ENCODE data around the gene TMEM39B.

TMEM39B gene

DNA sequence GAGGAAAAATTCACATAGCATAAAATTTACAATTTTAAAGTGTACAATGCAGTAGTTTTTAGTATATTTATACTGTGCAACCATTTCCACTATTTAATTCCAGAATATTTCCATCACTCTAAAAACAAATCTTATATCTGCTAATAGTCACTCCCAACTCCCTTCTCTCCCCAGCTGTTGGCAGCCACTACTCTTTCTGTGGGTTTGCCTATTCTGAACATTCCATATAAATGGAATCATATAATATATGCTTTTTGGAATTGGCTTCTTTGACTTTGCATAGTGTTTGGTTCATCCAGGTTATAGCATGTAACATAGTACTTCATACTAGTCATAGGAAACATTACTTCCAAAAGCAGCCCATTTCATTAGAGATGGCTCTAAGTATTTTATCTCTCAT, 25.0 kb upstream of the TMEM39B start:
- TF ChIP-seq, protein P1, sequence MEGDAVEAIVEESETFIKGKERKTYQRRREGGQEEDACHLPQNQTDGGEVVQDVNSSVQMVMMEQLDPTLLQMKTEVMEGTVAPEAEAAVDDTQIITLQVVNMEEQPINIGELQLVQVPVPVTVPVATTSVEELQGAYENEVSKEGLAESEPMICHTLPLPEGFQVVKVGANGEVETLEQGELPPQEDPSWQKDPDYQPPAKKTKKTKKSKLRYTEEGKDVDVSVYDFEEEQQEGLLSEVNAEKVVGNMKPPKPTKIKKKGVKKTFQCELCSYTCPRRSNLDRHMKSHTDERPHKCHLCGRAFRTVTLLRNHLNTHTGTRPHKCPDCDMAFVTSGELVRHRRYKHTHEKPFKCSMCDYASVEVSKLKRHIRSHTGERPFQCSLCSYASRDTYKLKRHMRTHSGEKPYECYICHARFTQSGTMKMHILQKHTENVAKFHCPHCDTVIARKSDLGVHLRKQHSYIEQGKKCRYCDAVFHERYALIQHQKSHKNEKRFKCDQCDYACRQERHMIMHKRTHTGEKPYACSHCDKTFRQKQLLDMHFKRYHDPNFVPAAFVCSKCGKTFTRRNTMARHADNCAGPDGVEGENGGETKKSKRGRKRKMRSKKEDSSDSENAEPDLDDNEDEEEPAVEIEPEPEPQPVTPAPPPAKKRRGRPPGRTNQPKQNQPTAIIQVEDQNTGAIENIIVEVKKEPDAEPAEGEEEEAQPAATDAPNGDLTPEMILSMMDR (IDR thresholded peaks at IDR 0.05; ENCODE audit: insufficient read depth, low read length, poor library complexity, severe bottlenecking), result no peak
- Histone ChIP-seq H3K27me3 (replicated peaks; ENCODE audit: control insufficient read depth, insufficient read depth, low read length) (no peaks in the 10 kb centered on the region), H3K4me3 (replicated peaks; ENCODE audit: low read depth, low read length) (no peak overlapping the region), H3K36me3 (ENCODE audit: control insufficient read depth, insufficient read depth, low read length) (peaks cover 20% of the 10 kb centered on the region)
- DNase-seq (ENCODE audit: extremely low read depth, insufficient read length), result no peak

DNA sequence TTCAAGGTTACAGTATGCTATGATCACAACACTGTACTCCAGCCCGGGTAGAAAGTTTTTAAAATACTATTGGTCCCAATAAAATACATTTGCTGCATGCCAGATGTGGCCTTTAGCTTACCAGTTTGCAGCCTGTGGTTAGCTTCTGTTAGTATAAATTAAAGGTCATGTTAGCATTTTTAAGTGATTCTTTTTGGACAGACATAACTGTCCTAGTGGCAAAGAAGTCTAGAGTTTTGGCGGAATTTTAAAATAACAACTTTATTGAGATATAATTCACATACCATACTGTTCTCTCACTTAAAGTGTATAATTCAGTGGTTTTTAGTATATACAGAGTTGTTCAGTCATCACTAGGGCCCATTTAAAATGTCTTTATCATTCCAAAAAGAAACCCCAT, 24.3 kb upstream of the TMEM39B start:
- TF ChIP-seq, protein P1 (IDR thresholded peaks at IDR 0.05; ENCODE audit: insufficient read depth, low read length, poor library complexity, severe bottlenecking), result no peak
- H3K4me3 ChIP-seq (replicated peaks; ENCODE audit: low read depth, low read length), result no peak overlapping the region
- no peak for DNase-seq (ENCODE audit: extremely low read depth, insufficient read length)
- peaks cover 20% of the 10 kb centered on the region for H3K36me3 ChIP-seq (ENCODE audit: control insufficient read depth, insufficient read depth, low read length)
- no peaks in the 10 kb centered on the region for H3K27me3 ChIP-seq (replicated peaks; ENCODE audit: control insufficient read depth, insufficient read depth, low read length)

DNA sequence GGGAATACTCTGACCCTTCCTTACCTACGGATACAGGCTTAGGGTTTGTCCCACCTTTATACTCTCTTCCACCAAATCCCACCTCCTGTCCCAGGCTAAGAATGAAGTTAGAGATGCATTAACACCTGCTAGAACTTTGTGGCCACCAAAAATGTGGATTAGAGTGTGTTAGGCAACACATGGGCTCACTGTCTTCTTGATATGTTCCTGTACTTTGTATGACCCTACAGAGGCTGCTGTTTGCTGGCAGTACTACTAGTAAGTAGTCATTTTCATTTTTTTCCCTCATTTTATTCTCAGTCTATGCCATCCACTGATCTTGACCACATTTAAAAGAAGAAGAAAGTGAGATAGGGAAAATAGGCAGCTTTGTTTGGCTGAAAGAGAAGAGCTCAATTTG, 21.0 kb upstream of the TMEM39B start:
- DNase-seq (ENCODE audit: extremely low read depth, insufficient read length), result no peak
- TF ChIP-seq, protein P1 (IDR thresholded peaks at IDR 0.05; ENCODE audit: insufficient read depth, low read length, poor library complexity, severe bottlenecking), result no peak
- Histone ChIP-seq H3K36me3 (ENCODE audit: control insufficient read depth, insufficient read depth, low read length) (peaks cover 25% of the 10 kb centered on the region), H3K4me3 (replicated peaks; ENCODE audit: low read depth, low read length) (no peak overlapping the region), H3K27me3 (replicated peaks; ENCODE audit: control insufficient read depth, insufficient read depth, low read length) (no peaks in the 10 kb centered on the region)

DNA sequence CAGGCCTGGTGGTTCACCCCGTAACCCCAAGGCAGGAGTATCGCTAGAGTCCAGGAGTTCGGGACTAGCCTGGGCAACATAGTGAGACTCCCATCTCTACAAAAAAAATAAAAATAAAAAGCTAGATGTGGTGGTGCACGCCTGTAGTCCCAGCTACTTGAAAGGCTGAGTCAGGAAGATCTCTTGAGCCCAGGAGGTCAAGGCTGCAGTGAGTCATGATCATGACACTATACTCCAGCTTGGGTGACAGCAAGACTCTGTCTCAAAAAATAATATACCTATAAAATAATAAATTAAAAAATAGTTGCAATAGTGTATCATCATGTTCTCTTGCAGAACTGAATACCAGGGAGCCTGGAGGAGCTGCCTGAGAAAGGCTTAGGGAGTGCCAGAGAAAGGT, 19.9 kb upstream of the TMEM39B start:
- TF ChIP-seq, protein P1 (IDR thresholded peaks at IDR 0.05; ENCODE audit: insufficient read depth, low read length, poor library complexity, severe bottlenecking), result no peak
- Histone ChIP-seq H3K36me3 (ENCODE audit: control insufficient read depth, insufficient read depth, low read length) (peaks cover 26% of the 10 kb centered on the region), H3K4me3 (replicated peaks; ENCODE audit: low read depth, low read length) (no peak overlapping the region), H3K27me3 (replicated peaks; ENCODE audit: control insufficient read depth, insufficient read depth, low read length) (no peaks in the 10 kb centered on the region)
- DNase-seq (ENCODE audit: extremely low read depth, insufficient read length), result no peak

- no peak for DNase-seq (ENCODE audit: extremely low read depth, insufficient read length)
- TF ChIP-seq, protein P1 (IDR thresholded peaks at IDR 0.05; ENCODE audit: insufficient read depth, low read length, poor library complexity, severe bottlenecking), result no peak
- Histone ChIP-seq H3K27me3 (replicated peaks; ENCODE audit: control insufficient read depth, insufficient read depth, low read length) (no peaks in the 10 kb centered on the region), H3K36me3 (ENCODE audit: control insufficient read depth, insufficient read depth, low read length) (peaks cover 33% of the 10 kb centered on the region), H3K4me3 (replicated peaks; ENCODE audit: low read depth, low read length) (no peak overlapping the region)
These were observed 17.3 kb upstream of the TMEM39B start for GRCh38 chr1:32055416-32055815.

GRCh38 chr1:32056598-32056997, 16.1 kb upstream of the TMEM39B start:
- DNase-seq (ENCODE audit: extremely low read depth, insufficient read length), result no peak
- H3K27me3 ChIP-seq (replicated peaks; ENCODE audit: control insufficient read depth, insufficient read depth, low read length), result no peaks in the 10 kb centered on the region
- no peak overlapping the region for H3K4me3 ChIP-seq (replicated peaks; ENCODE audit: low read depth, low read length)
- H3K36me3 ChIP-seq (ENCODE audit: control insufficient read depth, insufficient read depth, low read length), result peaks cover 30% of the 10 kb centered on the region
- TF ChIP-seq, protein P1 (IDR thresholded peaks at IDR 0.05; ENCODE audit: insufficient read depth, low read length, poor library complexity, severe bottlenecking), result no peak
